ENCODE results near the gene THOC7.

The THOC7 gene

GRCh38 chr3:63877737-63878393 is 14.3 kb upstream of the THOC7 start:
- no peak for DNase-seq

GRCh38 chr3:63876260-63876659 is 12.7 kb upstream of the THOC7 start:
- DNase-seq: no peak

GRCh38 chr3:63875510-63875909 is 11.9 kb upstream of the THOC7 start:
- no peak for DNase-seq

- DNase-seq: no peak
Observed at GRCh38 chr3:63874769-63875168, 11.2 kb upstream of the THOC7 start.

GRCh38 chr3:63872135-63872924 is 8.7 kb upstream of the THOC7 start:
- no peak for DNase-seq

- DNase-seq: no peak
Observed at GRCh38 chr3:63870615-63871005, 7.0 kb upstream of the THOC7 start.

- no peak for DNase-seq
Observed at GRCh38 chr3:63869940-63870614, 6.5 kb upstream of the THOC7 start.

GRCh38 chr3:63867225-63867624 is 3.6 kb upstream of the THOC7 start:
- no peak for DNase-seq

GRCh38 chr3:63864965-63865327 is 1.3 kb upstream of the THOC7 start:
- no peak for DNase-seq

GRCh38 chr3:63864008-63864964 is 681 bp upstream of the THOC7 start:
- peak; percentile 71 to 77 for DNase-seq

GRCh38 chr3:63862804-63863149 is 828 bp downstream of the THOC7 start:
- peak in 1 of 2 experiments; percentile 18 for DNase-seq

GRCh38 chr3:63861306-63861705 is 2.3 kb downstream of the THOC7 start:
- DNase-seq: no peak

GRCh38 chr3:63860776-63861175 is 2.8 kb downstream of the THOC7 start:
- DNase-seq: no peak

- no peak for DNase-seq
Observed at GRCh38 chr3:63857311-63857710, 6.3 kb downstream of the THOC7 start.

GRCh38 chr3:63855333-63855940 is 8.2 kb downstream of the THOC7 start:
- no peak for DNase-seq

GRCh38 chr3:63853106-63853505 is 10.5 kb downstream of the THOC7 start:
- DNase-seq: no peak

GRCh38 chr3:63851287-63851686 is 12.3 kb downstream of the THOC7 start:
- no peak for DNase-seq

GRCh38 chr3:63849175-63849574 is 14.4 kb downstream of the THOC7 start:
- no peak for DNase-seq

GRCh38 chr3:63847718-63848450 is 15.7 kb downstream of the THOC7 start:
- no peak for DNase-seq

- DNase-seq: no peak
Observed at GRCh38 chr3:63845215-63845614, 18.4 kb downstream of the THOC7 start.

- no peak for DNase-seq
Observed at GRCh38 chr3:63842127-63842526, 21.5 kb downstream of the THOC7 start.

GRCh38 chr3:63841704-63842103 is 21.9 kb downstream of the THOC7 start:
- DNase-seq: no peak
